Upper lobe of right lung (tissue), 1 donor: ENCODE results near the gene EPB42. TPM values are rescaled to one million over a fixed set of nuclear protein-coding genes. Genes with fewer than 3 reads are reported as not detected.

ENCODE experiments used
- ATAC-seq: fragments of 200-7000 bp; cut with Tn5 transposase; one replicate; pipeline ENCODE4 v1.9.1; 2020; ENCODE audit warnings: mild to moderate bottlenecking, moderate library complexity
- DNase-seq: peaks from one replicate; pipeline ENCODE4 v3.0.0-alpha.2; 2020
- H3K27ac ChIP-seq: fragments of 200-600 bp; one replicate; pipeline ENCODE4 v1.8.0; 2022
- H3K27me3 ChIP-seq: fragments of 200-600 bp; one replicate; pipeline ENCODE4 v1.8.0; 2022; ENCODE audit warnings: mild to moderate bottlenecking
- H3K36me3 ChIP-seq: fragments of 200-600 bp; one replicate; pipeline ENCODE4 v1.8.0; 2022
- H3K4me1 ChIP-seq: fragments of 200-600 bp; one replicate; pipeline ENCODE4 v1.8.0; 2022
- H3K4me3 ChIP-seq: fragments of 200-600 bp; one replicate; pipeline ENCODE4 v1.8.0; 2022; ENCODE audit warnings: mild to moderate bottlenecking
- H3K9me3 ChIP-seq: fragments of 200-600 bp; one replicate; pipeline ENCODE4 v1.8.0; 2022
- intact Hi-C: fragments of 100-400 bp; cut with DNase I; formaldehyde crosslinking; loops from one replicate; pipeline ENCODE4 v1.11.0; 2022
- total RNA-seq: library from RNA; stranded (reverse); fragmentation: NEBNext Ultra II Directional; extraction: Animal tissue kit (Norgen Biotek cat#: 25700); gene quantifications from one replicate; pipeline ENCODE4 v1.2.1, GENCODE V29; 2021
- TF ChIP-seq, protein P1 (sequence below): fragments of 200-600 bp; IDR thresholded peaks from one replicate; pipeline ENCODE4 v1.8.0; 2022; ENCODE audit warnings: antibody characterized with exemption
- donor health status: DM: no; HTN: yes; CAD: no; lungs with severe emphysema.

The EPB42 gene
- total RNA-seq, 1 donor from 2014 or later, result not detected

DNA sequence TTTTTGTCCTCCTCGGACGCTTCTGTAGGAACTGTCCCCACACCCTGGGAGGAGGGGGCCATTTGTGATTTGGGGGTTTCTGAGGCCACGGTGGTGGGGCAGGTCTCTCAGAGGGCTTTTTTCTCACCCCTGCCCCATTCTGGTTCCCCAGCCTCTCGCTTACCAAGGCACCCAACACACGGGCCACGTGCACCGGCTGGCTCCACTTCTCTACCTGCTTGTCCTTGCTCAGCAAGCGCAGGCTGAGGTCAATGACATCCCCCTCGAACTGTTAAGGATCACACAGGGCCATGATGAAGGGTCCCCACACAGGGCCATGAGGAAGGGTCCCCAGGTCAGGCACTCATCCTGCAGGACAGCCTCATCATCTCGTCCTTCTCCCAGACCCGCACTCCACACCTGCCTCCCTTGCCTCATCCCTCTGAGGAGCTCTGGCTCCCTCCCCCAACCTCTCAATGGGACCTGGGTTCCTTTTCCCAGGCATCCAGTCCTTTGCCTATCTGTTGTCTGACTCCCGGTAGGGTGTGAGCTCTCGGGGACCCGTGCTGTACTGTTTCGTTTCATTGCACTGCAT is 10.6 kb downstream of the EPB42 start:
- H3K9me3 ChIP-seq, result no peaks in the 10 kb centered on the region
- H3K27me3 ChIP-seq, result peaks cover 6% of the 10 kb centered on the region
- TF ChIP-seq, protein P1, sequence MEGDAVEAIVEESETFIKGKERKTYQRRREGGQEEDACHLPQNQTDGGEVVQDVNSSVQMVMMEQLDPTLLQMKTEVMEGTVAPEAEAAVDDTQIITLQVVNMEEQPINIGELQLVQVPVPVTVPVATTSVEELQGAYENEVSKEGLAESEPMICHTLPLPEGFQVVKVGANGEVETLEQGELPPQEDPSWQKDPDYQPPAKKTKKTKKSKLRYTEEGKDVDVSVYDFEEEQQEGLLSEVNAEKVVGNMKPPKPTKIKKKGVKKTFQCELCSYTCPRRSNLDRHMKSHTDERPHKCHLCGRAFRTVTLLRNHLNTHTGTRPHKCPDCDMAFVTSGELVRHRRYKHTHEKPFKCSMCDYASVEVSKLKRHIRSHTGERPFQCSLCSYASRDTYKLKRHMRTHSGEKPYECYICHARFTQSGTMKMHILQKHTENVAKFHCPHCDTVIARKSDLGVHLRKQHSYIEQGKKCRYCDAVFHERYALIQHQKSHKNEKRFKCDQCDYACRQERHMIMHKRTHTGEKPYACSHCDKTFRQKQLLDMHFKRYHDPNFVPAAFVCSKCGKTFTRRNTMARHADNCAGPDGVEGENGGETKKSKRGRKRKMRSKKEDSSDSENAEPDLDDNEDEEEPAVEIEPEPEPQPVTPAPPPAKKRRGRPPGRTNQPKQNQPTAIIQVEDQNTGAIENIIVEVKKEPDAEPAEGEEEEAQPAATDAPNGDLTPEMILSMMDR, result no peak
- H3K4me1 ChIP-seq, result no peaks in the 10 kb centered on the region
- ATAC-seq, result no peak
- H3K36me3 ChIP-seq, result no peaks in the 10 kb centered on the region
- H3K4me3 ChIP-seq, result no peak overlapping the region
- H3K27ac ChIP-seq, result no peak overlapping the region
- no peak for DNase-seq
- intact Hi-C loops, result no loop called here

DNA sequence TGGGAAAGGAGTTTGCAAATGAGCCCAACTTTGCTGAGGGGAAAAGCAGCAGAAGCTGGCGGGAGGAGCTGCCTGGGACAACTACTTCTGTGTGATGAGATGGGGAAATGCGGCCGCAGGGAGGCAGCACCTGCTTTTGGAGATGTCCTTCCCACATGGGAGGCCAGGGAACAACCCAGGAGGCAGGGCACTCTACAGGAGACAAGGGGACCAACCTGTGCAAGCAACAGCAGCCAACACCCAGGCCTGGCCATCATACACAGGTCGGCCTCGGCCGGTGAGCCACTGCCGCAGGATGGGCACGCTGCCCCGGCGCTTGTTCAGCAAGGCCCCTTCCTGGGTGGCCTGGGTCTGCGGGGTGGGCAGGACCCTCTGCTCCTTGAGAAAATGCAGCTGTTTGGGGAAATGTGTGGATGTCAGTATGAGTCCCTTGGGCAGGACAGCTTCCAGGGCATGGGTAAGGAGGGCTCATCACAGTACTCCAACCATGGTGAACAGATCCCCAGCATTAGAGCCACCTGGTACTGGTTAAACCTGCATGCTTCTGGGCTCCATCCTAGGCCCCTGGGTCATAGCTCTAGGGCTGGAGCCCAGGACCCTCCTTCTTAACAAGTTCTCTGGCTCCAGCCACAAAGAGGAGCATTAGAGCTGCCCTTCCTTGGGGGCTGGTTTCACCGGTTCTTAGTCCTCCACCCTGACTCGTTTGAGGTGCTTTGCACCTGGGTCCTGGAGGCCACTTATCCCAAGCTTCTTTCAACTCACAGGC is 11.6 kb downstream of the EPB42 start:
- Histone ChIP-seq H3K4me3 (no peak overlapping the region), H3K36me3 (no peaks in the 10 kb centered on the region), H3K4me1 (no peaks in the 10 kb centered on the region), H3K27me3 (peaks cover 6% of the 10 kb centered on the region), H3K27ac (no peak overlapping the region), H3K9me3 (no peaks in the 10 kb centered on the region)
- intact Hi-C loops, result no loop called here
- ATAC-seq, result no peak
- DNase-seq, result no peak
- TF ChIP-seq, protein P1, result no peak

DNA sequence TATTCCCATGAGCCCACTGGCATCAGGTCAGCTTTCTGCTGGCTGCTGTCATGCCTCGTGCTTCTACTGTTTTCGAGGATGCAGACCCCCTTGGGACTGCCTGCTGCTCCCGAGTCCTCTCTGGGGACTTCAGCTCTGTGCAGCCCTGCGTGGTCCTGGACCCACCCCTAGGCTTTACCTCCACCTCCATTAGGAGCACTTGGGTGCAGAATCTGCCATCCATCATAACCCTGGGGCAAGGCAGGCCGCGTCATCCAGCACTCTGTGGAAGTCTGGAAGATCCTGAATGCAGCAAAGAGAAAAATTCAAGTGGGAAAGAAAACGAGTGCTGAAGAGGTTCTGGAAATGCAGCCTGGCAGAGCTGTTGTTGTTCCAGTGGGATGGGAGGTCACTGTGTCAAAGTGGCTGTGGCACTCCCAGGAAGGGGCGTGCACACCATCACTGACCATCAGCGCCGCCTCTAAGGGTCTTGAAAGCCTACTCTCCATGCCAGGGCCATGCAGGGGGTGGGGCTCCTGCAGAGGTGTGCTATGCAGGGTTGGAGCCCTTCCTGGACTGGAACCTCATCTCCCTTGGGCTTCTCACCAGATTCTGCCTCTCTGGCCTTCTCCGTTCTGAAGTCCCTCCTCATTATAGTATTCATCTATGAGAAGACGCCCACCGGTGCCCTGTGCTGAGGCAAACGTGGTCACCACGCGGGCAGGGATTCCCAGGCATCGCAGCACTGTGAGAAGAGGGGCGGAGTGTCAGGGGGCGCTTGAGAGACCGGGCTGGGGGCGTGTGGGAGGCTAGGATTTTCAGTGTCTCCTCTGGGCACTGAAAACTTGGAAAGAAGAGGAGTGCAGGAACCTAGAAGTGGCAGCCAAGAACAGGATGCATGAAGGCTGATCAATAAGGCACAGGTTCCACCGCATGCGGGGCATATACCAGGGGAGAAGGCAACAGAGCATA is 12.5 kb downstream of the EPB42 start:
- Histone ChIP-seq H3K9me3 (no peaks in the 10 kb centered on the region), H3K4me3 (no peak overlapping the region), H3K4me1 (no peaks in the 10 kb centered on the region), H3K27ac (no peak overlapping the region), H3K27me3 (peaks cover 6% of the 10 kb centered on the region), H3K36me3 (no peaks in the 10 kb centered on the region)
- ATAC-seq, result no peak
- DNase-seq, result no peak
- TF ChIP-seq, protein P1, result no peak
- intact Hi-C loops, result no loop called here

DNA sequence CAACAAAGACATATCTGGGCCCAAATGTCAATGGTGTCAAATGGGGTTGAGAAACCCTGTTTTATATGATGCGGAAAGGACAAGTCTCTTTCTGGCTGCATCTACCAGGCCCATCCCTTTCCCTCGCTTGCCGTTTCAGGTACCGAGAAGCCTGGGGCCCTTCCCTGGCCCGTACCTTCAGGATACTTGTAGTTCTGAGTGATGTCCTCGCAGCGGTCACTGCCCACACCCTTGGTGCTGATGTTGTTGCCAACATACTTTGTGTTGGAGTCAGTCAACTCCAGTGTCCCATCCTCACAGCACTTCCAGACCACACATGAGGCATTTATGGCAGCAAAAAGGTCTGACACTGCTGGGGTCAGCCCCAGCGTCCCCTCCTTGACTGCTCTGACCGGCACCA is 13.8 kb downstream of the EPB42 start:
- H3K4me1 ChIP-seq, result no peaks in the 10 kb centered on the region
- intact Hi-C loops, result no loop called here
- ATAC-seq (no peak), DNase-seq (no peak)
- no peak overlapping the region for H3K4me3 ChIP-seq
- TF ChIP-seq, protein P1, result no peak
- peaks cover 6% of the 10 kb centered on the region for H3K27me3 ChIP-seq
- H3K36me3 ChIP-seq, result no peaks in the 10 kb centered on the region
- H3K9me3 ChIP-seq, result no peaks in the 10 kb centered on the region
- H3K27ac ChIP-seq, result no peak overlapping the region

DNA sequence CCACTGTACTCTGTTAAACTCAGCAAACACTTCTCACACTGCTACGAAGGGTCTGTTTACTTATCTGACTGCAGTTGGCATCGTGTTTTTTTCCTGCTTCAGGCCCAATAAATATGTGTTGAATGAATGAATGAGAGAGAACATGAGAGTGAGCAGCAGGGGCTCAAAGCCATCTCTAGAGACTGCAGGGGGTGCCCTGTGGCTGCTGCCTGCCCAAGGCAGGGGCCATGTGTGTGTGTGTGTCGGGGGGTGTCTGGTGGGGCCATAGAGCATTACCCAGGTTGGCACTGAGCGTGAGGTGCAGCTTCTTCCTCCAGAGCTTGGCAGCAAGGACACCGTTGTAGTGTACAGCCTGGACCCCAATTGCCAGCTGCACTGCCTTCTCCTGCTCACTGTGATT is 14.8 kb downstream of the EPB42 start:
- DNase-seq (no peak), ATAC-seq (no peak)
- no peak overlapping the region for H3K27ac ChIP-seq
- no peaks in the 10 kb centered on the region for H3K9me3 ChIP-seq
- intact Hi-C loops, result no loop called here
- H3K27me3 ChIP-seq, result peaks cover 6% of the 10 kb centered on the region
- no peaks in the 10 kb centered on the region for H3K36me3 ChIP-seq
- TF ChIP-seq, protein P1, result no peak
- H3K4me1 ChIP-seq, result no peaks in the 10 kb centered on the region
- no peak overlapping the region for H3K4me3 ChIP-seq
